Sigmoid colon (tissue), 4 donors: ENCODE results near the gene FBXW11.

ENCODE experiments used
- EP300 ChIP-seq, 4 donors: sonication (generic); formaldehyde crosslinking; IDR thresholded peaks; one replicate each; pipeline ENCODE4 v1.6.1; 2017; ENCODE audit warnings: antibody characterized with exemption in 4 of 4
- TF ChIP-seq, protein P1 (sequence below), 4 experiments: fragments of 450-650 bp in 3 of 4; fragments of 200-600 bp in 1 of 4; IDR thresholded peaks; one replicate each; pipeline ENCODE4 v1.5.1; 2016 to 2019; ENCODE audit warnings: antibody characterized with exemption in 4 of 4, mild to moderate bottlenecking in 3 of 4, moderate library complexity in 2 of 4

GRCh38 chr5:171966270-171966669, 40.2 kb downstream of the FBXW11 start:
- TF ChIP-seq, protein P1, sequence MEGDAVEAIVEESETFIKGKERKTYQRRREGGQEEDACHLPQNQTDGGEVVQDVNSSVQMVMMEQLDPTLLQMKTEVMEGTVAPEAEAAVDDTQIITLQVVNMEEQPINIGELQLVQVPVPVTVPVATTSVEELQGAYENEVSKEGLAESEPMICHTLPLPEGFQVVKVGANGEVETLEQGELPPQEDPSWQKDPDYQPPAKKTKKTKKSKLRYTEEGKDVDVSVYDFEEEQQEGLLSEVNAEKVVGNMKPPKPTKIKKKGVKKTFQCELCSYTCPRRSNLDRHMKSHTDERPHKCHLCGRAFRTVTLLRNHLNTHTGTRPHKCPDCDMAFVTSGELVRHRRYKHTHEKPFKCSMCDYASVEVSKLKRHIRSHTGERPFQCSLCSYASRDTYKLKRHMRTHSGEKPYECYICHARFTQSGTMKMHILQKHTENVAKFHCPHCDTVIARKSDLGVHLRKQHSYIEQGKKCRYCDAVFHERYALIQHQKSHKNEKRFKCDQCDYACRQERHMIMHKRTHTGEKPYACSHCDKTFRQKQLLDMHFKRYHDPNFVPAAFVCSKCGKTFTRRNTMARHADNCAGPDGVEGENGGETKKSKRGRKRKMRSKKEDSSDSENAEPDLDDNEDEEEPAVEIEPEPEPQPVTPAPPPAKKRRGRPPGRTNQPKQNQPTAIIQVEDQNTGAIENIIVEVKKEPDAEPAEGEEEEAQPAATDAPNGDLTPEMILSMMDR (IDR thresholded peaks at IDR 0.05) = no peak
- no peak for TF ChIP-seq EP300 (IDR thresholded peaks at IDR 0.05)
